Stimulated activated CD4-positive, alpha-beta T cell treated with anti-CD3 and anti-CD28 coated beads, Interleukin-2, amount 100 ng/mL, for 4 hours (primary cell): ENCODE measurements around the gene PRRG2.

ENCODE experiments used
- DNase-seq: peaks from one replicate; pipeline ENCODE4 v3.0.0-alpha.2; 2020; ENCODE audit warnings: low read depth

The PRRG2 gene

GRCh38 chr19:49581007-49581508 is at the start of gene PRRG2:
TSS of gene PRRG2 (plus strand) at chr19:49581316. CDS start at chr19:49583220, 1,904 bp downstream.
- no peak for DNase-seq

- peak; percentile 78 for DNase-seq
Measured at GRCh38 chr19:49533551-49534488, 47.3 kb upstream of the PRRG2 start.

GRCh38 chr19:49534632-49535385 is 46.3 kb upstream of the PRRG2 start:
- no peak for DNase-seq

GRCh38 chr19:49536921-49537462 is 44.1 kb upstream of the PRRG2 start:
- no peak for DNase-seq

GRCh38 chr19:49538643-49539042 is 42.5 kb upstream of the PRRG2 start:
- DNase-seq = no peak

DNA sequence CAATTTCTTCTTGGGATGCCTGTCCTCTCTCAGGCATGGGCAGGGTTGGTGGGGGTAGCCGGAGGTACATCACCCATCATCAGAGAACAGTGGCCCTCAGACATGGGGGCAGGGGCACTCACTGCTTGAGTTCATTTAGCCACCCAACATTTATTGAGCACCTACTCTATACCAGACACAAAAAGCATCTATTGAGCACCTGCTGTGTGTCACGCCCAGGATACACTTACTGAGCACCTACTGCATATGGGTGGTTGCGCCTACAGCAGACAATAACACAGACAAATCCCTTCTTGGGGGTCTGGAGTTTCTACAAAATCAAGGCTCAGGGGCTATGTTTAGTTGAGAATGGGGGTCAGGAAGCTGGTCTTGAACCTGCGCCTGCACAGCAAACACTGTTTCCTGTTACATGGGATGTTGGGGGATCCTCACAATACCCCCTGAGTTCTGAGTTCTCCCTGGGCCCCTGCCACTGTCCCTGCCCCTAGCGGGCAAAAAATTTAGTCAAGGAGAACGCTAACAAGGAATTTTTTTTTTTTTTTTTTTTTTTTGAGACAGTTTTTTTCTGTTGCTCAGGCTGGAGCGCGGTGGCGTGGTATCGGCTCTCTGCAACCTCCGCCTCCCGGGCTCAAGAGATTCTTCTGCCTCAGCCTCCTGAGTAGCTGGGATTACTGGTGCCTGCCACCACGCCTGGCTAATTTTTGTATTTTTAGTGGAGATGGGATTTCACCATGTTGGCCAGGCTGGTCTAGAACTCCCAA is 41.7 kb upstream of the PRRG2 start:
- no peak for DNase-seq

GRCh38 chr19:49541914-49542313 is 39.2 kb upstream of the PRRG2 start:
- DNase-seq = no peak

GRCh38 chr19:49542446-49542845 is 38.7 kb upstream of the PRRG2 start:
- no peak for DNase-seq

DNA sequence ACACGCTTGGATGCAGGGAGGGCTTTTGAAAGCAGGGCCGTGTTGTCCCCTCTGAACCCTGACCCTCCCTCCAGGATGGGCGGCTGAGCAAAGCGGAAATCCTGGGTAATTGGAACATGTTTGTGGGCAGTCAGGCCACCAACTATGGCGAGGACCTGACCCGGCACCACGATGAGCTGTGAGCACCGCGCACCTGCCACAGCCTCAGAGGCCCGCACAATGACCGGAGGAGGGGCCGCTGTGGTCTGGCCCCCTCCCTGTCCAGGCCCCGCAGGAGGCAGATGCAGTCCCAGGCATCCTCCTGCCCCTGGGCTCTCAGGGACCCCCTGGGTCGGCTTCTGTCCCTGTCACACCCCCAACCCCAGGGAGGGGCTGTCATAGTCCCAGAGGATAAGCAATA is 38.1 kb upstream of the PRRG2 start:
- DNase-seq = no peak

- no peak for DNase-seq
Measured at GRCh38 chr19:49544154-49544553, 37.0 kb upstream of the PRRG2 start.

GRCh38 chr19:49546825-49547565 is 34.1 kb upstream of the PRRG2 start:
- DNase-seq = peak; percentile 63

DNA sequence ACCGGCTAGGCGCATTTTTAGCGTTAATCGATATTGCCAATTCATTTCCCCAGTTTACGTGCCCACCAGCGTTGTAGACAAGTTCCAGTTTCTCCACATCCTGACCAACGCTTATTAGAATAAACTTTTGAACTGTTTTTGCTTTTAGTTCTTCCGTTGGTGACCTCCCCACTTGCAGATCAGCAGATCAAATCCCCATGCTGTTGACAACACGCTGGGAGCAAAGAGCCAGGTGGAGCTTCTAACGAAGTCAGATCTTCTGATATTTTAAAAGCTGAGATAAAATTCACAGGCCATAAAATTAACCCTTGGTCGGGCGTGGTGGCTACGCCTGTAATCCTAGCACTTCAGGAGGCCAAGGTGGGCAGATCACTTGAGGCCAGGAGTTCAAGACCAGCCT is 32.1 kb upstream of the PRRG2 start:
- no peak for DNase-seq

GRCh38 chr19:49551531-49551930 is 29.6 kb upstream of the PRRG2 start:
- DNase-seq = no peak

DNA sequence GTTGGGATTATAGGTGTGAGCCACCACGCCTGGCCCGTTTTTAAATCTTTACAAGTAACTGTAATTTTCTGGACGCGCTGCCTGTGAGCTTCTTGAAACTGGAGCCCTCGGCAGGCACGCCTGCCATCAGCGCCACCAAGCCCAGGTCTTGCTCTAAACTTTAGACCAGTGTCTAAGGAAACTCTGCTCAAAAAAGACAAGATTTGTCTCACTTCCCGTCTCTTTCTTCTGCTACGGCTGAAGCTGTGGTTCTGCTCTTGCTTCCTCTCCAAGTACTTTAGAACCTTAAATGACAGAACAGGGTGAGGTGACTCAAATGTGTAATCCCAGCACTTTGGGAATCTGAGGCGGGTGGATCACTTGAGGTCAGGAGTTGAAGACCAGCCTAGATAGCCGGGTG is 28.4 kb upstream of the PRRG2 start:
- DNase-seq = no peak

GRCh38 chr19:49553451-49554271 is 27.5 kb upstream of the PRRG2 start:
- DNase-seq = peak; percentile 68

GRCh38 chr19:49554701-49555181 is 26.4 kb upstream of the PRRG2 start:
- no peak for DNase-seq

GRCh38 chr19:49555600-49556411 is 25.3 kb upstream of the PRRG2 start:
- DNase-seq = peak; percentile 78

DNA sequence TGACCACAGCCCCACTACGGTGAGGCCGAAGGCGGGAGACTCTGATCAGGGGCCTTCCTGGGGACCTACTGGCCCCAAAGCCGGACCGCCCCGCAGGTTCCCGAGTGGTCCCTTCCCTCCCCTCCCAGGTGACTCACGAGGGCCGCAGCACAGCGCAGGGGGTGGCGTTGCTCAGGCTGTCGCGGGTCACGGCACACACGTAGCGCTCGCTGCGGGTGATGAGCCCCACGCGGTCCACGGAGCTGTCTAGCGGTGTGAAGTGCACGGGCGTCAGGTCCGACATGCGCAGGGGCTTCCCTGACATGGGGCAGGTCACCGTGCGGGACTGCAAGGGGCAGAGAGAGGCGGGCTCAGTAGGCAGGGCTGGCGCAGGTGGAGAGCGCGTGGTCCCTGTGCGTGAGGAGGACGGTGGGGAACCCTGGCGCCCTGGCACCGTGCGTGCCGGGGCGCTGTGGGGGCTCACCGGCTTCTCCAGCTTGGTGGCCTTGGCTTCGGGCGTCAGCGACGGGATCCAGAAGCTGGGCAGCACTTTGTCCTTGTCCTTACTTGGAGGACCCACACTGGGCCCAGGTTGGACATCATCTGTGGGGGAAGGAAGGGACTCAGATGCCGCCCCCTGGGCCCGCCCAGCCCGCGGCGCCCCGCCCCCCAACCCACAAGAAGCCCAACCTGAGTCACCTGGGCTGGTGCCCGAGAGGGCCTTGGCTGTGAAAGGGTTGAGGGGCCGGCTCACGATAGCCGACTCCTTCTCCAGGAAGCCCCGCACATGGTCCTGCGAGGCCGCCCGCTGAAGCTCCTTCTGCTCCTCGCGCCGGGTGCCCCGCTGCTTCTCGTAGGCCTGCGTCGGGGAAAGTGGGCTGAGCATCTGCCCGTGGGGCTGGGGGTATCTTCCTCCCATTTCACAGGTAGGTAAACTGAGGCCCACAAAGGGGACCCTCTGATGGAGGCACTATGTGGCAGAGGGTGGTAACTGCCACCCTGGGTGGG is 24.4 kb upstream of the PRRG2 start:
- DNase-seq = no peak
